Erythroblast (primary cell): ENCODE measurements around the gene OPN4.

Source experiments
- GATA1 ChIP-seq: IDR thresholded peaks from 2 replicates; pipeline ENCODE4 v1.6.1; 2011; ENCODE audit warnings: low read depth, mild to moderate bottlenecking, control low read depth, low read length, moderate library complexity
- POLR2A ChIP-seq: IDR thresholded peaks from 2 replicates; pipeline ENCODE4 v1.6.1; 2011; ENCODE audit warnings: mild to moderate bottlenecking, low read length

DNA sequence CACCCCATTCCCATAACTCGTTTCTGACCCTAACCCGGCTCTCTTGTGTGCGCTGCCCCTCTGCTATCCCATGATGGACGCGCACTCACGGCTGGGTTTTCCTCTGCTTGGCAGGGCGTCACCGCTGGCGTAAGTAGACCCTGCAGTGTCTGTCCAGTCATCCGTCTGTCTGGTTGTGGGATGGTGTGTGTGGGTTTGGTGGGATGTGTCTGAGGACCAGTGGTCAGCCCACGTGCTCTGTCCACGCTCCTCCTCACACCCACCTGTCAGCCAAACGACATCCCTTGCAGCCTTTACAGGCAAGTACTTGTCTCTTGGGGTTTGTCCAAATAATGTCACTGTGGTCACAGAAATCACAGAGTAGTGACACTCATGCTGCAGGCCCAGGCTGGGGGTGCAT is 34.8 kb downstream of the OPN4 start:
- TF ChIP-seq POLR2A = no peak
- TF ChIP-seq GATA1 = no peak
